ENCODE results near the gene ZNF391. TPM values are rescaled to one million over a fixed set of nuclear protein-coding genes. Genes with fewer than 3 reads are reported as not detected.

The ZNF391 gene
- total RNA-seq, 1 donor from 2014 or later: 2.0 TPM

DNA sequence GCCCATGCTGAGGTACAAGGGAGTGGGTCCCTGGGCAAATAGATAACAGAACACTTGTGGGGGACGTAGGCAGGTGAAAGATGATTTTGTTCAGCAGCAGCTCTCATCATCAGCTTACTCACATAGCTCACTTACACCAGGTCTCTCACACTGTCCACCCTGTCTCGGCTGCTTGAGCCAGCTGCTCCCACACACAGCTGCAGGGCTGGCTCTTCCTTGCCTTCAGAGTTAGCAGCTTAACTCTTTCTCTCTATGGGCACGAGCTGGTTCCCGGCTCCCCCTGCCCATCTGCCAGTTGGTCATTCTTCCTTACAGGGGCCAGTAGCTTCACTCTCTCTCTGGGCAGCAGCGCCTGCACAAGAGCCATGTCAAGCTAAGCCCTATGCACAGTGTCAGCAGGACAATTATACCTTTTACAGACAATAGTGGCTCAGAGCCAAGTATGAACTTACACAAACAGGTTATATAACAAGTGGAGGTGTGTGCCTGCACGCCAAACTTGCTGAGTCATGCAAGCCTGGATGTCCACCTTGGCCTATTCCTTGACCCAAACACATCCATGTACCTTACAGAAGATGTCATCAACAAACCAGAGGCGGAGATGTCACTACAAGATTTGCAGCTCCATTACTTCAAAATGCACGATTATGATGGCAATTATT is 18.7 kb downstream of the ZNF391 start:
- TF ChIP-seq, protein P1, sequence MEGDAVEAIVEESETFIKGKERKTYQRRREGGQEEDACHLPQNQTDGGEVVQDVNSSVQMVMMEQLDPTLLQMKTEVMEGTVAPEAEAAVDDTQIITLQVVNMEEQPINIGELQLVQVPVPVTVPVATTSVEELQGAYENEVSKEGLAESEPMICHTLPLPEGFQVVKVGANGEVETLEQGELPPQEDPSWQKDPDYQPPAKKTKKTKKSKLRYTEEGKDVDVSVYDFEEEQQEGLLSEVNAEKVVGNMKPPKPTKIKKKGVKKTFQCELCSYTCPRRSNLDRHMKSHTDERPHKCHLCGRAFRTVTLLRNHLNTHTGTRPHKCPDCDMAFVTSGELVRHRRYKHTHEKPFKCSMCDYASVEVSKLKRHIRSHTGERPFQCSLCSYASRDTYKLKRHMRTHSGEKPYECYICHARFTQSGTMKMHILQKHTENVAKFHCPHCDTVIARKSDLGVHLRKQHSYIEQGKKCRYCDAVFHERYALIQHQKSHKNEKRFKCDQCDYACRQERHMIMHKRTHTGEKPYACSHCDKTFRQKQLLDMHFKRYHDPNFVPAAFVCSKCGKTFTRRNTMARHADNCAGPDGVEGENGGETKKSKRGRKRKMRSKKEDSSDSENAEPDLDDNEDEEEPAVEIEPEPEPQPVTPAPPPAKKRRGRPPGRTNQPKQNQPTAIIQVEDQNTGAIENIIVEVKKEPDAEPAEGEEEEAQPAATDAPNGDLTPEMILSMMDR (IDR thresholded peaks at IDR 0.05): no peak
- no peaks in the 10 kb centered on the region for H3K27me3 ChIP-seq (ENCODE audit: low read depth)
- ATAC-seq: no peak
- intact Hi-C loops (cut with DNase I): no loop called here
- H3K9me3 ChIP-seq: peaks cover 3% of the 10 kb centered on the region
- no peak overlapping the region for H3K27ac ChIP-seq
- no peak for DNase-seq
- H3K4me3 ChIP-seq: no peak overlapping the region
- H3K36me3 ChIP-seq: no peaks in the 10 kb centered on the region
- H3K4me1 ChIP-seq: no peaks in the 10 kb centered on the region

GRCh38 chr6:27414300-27414699 is 25.7 kb downstream of the ZNF391 start:
- no peaks in the 10 kb centered on the region for H3K4me1 ChIP-seq
- H3K27me3 ChIP-seq (ENCODE audit: low read depth): no peaks in the 10 kb centered on the region
- no peaks in the 10 kb centered on the region for H3K9me3 ChIP-seq
- H3K4me3 ChIP-seq: no peak overlapping the region
- DNase-seq (no peak), ATAC-seq (no peak)
- no peaks in the 10 kb centered on the region for H3K36me3 ChIP-seq
- no peak overlapping the region for H3K27ac ChIP-seq
- TF ChIP-seq, protein P1 (IDR thresholded peaks at IDR 0.05): no peak
- intact Hi-C loops (cut with DNase I): no loop called here

- Histone ChIP-seq H3K4me3 (no peak overlapping the region), H3K36me3 (no peaks in the 10 kb centered on the region), H3K27ac (no peak overlapping the region), H3K4me1 (no peaks in the 10 kb centered on the region), H3K9me3 (no peaks in the 10 kb centered on the region), H3K27me3 (ENCODE audit: low read depth) (no peaks in the 10 kb centered on the region)
- intact Hi-C loops (cut with DNase I): no loop called here
- ATAC-seq: no peak
- no peak for DNase-seq
- TF ChIP-seq, protein P1 (IDR thresholded peaks at IDR 0.05): no peak
Observed at GRCh38 chr6:27414996-27415395, 26.4 kb downstream of the ZNF391 start.

DNA sequence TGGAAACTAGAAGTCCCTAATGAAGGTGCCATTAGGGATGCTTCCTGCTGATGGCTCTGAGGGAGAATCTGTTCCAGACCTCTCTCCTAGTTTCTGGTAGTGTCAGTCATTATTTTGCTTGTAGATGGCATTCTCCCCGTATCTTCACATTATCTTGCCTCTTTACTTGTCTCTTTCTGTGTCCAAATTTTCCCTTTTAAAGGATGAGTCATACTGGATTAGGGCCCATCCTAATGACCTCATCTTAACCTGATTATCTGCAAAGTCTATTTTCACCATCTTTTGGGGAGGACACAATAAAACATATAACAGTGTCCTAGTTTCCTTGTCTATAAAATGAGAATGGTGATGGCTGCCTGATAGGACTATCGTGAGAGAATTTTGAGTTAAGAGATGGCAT is 27.3 kb downstream of the ZNF391 start:
- Histone ChIP-seq H3K4me3 (no peak overlapping the region), H3K27me3 (ENCODE audit: low read depth) (no peaks in the 10 kb centered on the region), H3K9me3 (no peaks in the 10 kb centered on the region), H3K27ac (no peak overlapping the region), H3K4me1 (no peaks in the 10 kb centered on the region), H3K36me3 (no peaks in the 10 kb centered on the region)
- no peak for DNase-seq
- TF ChIP-seq, protein P1 (IDR thresholded peaks at IDR 0.05): no peak
- intact Hi-C loops (cut with DNase I): no loop called here
- no peak for ATAC-seq

DNA sequence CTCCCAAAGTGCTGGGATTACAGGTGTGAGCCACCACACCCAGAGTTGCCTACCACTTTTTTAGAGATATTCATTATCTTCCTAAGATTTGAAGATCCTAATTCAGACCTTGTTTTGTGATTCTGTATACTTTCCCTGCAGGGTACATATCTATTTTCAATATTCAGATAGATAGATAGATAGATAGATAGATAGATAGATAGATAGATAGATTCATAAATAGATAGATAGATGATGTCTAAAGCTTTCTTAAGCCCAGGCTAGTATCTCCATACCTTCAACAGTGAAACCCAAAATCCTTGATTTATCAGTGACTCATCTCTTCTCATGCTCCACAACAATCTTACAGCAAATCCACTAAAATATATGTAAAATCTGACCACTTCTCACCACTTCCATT is 30.8 kb downstream of the ZNF391 start:
- TF ChIP-seq, protein P1 (IDR thresholded peaks at IDR 0.05): no peak
- H3K27me3 ChIP-seq (ENCODE audit: low read depth): no peaks in the 10 kb centered on the region
- ATAC-seq (no peak), DNase-seq (no peak)
- no peak overlapping the region for H3K4me3 ChIP-seq
- H3K36me3 ChIP-seq: no peaks in the 10 kb centered on the region
- no peaks in the 10 kb centered on the region for H3K4me1 ChIP-seq
- no peaks in the 10 kb centered on the region for H3K9me3 ChIP-seq
- intact Hi-C loops (cut with DNase I): no loop called here
- H3K27ac ChIP-seq: no peak overlapping the region
